Amniotic stem cell (primary cell): ENCODE data around the gene CLK2.

Experiments used
- DNase-seq: peaks from one replicate; lab custom pipeline; 2025; lab: John Stamatoyannopoulos, UW

The CLK2 gene

GRCh38 chr1:155273343-155274245, at the start of gene CLK2:
TSS of gene CLK2 (minus strand) at chr1:155273504. CDS start at chr1:155270977, 2,527 bp downstream.
- peak; percentile 72 for DNase-seq

- DNase-seq, result no peak
Observed at GRCh38 chr1:155322571-155322952, 49.3 kb upstream of the CLK2 start.

GRCh38 chr1:155321639-155322503, 48.6 kb upstream of the CLK2 start:
- no peak for DNase-seq

GRCh38 chr1:155320661-155321617, 47.6 kb upstream of the CLK2 start, which contains the start of gene RUSC1:
TSS of gene RUSC1 (plus strand) at chr1:155320894. CDS start at chr1:155321774, 880 bp downstream.
- peak; percentile 45 for DNase-seq

GRCh38 chr1:155320252-155320651, 46.9 kb upstream of the CLK2 start:
- DNase-seq, result no peak

- DNase-seq, result no peak
Observed at GRCh38 chr1:155319536-155319935, 46.2 kb upstream of the CLK2 start.

GRCh38 chr1:155318082-155318481, 44.8 kb upstream of the CLK2 start:
- no peak for DNase-seq

- DNase-seq, result no peak
Observed at GRCh38 chr1:155316922-155317321, 43.6 kb upstream of the CLK2 start.

- no peak for DNase-seq
Observed at GRCh38 chr1:155313261-155313660, 40.0 kb upstream of the CLK2 start.

- DNase-seq, result no peak
Observed at GRCh38 chr1:155309423-155310021, 36.2 kb upstream of the CLK2 start.

GRCh38 chr1:155308493-155309422, 35.5 kb upstream of the CLK2 start, which contains the start of gene FDPS:
TSS of gene FDPS (plus strand) at chr1:155308866. CDS start at chr1:155309790, 924 bp downstream.
- DNase-seq, result peak; percentile 99

GRCh38 chr1:155307247-155307740, 34.0 kb upstream of the CLK2 start:
- DNase-seq, result no peak

- no peak for DNase-seq
Observed at GRCh38 chr1:155305881-155306391, 32.6 kb upstream of the CLK2 start.

GRCh38 chr1:155304558-155305063, 31.3 kb upstream of the CLK2 start:
- no peak for DNase-seq

GRCh38 chr1:155301342-155301841, 28.1 kb upstream of the CLK2 start, which contains the start of gene PKLR:
TSS of gene PKLR (minus strand) at chr1:155301438. CDS start at chr1:155301395, 43 bp downstream.
- DNase-seq, result no peak

- no peak for DNase-seq
Observed at GRCh38 chr1:155300553-155301329, 27.4 kb upstream of the CLK2 start.

- no peak for DNase-seq
Observed at GRCh38 chr1:155300024-155300423, 26.7 kb upstream of the CLK2 start.

GRCh38 chr1:155297384-155297783, 24.1 kb upstream of the CLK2 start:
- DNase-seq, result no peak
